Occipital lobe (tissue), 2 donors: ENCODE data around the gene SIK3. TPM values are rescaled to one million over a fixed set of nuclear protein-coding genes. Genes with fewer than 3 reads are reported as not detected.

Experiments used
- DNase-seq: peaks from one replicate; lab custom pipeline; 2025; lab: John Stamatoyannopoulos, UW
- total RNA-seq: library from RNA; depleted of rRNA; stranded (reverse); fragments of >200 nt; gene quantifications from one replicate; pipeline ENCODE4 v1.2.3, GENCODE V29; 2014

Gene SIK3
- total RNA-seq, 1 donor from 2014 or later, result 29.9 TPM

DNA sequence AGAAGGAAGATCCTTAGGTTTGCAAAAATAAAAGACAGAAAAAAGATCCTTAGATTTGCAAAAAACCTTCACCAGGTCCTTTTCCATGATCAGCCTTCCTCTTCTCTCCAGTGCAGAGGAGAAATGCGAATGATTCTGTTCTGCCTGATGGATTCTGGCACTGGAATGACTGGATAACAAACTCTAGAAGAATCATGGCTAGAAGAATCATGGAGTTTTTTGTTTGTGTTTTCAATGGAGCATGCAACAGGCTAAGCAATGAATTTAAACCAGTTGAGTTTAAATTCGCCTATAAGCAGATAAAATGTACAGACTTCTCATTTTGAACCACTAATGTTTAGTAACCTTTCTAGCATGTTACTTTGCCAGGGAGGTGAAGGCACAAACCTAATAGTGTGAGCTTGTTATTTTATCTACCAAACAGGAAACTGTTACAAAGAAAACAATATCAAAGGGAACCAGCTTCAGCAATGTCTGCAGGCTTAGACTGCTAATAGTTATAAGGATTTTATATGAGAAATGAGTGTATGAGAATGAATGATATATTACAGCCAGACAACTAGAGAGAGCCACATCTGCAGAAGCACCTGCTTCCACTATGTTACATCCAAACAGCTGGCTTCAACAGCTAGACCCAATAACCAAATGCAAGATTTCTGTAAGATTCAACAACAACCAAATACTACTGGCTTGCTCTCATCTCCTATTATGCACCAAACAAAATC lies 196.1 kb downstream of the SIK3 start:
- DNase-seq, result no peak

DNA sequence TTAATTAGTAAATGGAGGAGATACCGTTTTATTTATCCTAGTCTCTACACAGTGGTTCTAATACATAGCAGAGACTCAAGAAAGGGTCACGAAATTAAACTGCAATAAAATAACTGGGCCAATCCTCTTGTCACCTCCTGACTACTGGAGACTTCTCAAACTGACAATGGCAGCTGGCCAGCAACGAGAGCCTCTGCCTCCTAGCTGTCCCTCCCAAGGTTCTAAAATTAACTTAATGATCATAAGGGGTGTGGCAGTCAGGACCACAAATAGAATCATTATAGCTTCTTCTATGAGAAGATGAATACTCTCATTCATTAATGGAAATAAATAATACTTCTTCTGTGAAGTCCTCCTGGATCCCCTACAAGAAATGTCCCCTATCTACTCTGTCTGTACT lies 197.0 kb downstream of the SIK3 start:
- no peak for DNase-seq

DNA sequence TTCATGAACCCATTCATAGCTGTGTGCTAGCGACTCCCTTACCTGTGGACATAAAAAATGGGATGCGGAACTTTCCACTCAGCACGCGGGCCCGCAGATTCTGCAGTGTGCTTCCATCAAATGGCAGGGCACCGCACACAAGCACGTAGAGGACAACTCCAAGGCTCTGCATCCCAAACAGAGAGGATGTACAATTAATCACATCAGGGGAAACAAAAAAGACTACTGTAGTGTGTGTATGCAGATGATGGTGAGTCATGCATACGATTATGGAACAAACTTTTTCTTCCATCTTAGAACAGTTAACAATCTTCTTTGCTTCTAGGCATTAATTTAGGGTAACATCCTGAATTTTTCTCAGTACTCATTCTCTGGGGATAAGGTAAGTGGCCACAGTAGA lies 202.0 kb downstream of the SIK3 start:
- no peak for DNase-seq

DNA sequence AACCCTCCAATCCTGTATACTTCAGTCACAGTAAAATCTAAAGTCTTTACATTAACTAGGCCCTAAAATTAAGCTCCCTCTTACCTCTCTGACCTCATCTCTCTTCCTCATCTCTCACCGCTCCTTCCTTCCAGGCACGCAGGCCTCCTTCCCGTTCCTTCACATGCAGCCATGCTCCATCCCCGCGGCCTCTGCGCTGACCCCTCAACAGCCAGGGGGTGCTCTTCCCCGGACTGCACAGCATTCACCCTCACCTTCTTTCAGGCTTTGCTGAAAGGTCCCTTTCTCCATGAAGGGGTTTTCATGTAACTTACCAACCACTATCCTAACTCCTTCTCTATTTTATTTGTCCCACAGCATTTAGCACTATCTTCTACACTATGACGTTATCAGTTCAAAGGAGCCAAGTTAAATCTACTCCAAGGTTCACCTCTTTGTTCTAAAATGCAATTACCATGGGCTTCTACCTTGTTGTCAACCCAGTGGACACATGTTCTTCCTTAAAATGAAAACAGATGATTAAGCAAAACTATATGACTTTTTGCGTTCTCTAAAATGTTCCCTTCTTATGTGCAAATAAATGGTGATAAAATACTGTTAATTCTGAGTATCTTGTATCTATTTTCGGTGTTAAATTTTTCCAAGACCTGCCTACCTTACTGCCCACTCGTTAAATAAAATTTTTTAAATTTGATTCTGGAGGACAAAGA lies 203.0 kb downstream of the SIK3 start:
- no peak for DNase-seq

DNA sequence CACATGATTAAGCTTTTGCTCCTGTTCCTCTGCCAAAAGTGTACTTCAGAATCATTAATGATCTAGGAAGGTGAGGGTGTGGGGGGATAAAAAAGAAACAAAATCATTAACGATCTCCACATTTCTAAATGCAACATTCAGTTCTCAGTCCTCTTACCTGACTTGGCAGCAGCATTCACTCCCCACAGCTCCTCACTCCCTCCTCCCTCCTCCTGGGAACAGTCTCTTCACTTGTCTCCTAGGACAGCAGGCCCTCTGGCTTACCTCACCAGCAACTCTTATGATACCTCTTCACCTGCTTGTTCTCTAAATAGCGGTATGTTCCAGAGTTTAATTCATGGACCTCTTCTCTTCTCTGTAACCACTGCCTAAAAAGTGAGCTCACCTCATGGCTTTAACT lies 204.3 kb downstream of the SIK3 start:
- DNase-seq, result no peak

DNA sequence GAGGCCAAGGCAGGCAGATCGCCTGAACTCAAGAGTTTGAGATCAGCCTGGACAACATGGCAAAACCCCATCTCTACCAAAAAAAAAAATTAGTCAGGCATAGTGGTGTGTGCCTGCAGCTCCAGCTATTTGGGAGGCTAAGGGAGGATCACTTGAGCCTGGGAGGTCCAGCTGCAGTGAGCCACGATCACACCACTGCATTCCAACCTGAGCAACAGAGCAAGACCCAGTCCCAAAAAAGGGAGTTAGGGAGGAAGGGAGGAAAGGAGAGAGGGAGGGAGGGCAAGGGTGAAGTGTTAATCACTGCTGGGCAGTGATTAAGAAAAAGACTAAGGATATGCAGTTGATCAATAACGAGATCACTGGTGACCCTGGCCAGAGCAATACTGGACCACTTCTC lies 204.8 kb downstream of the SIK3 start:
- DNase-seq, result no peak

DNA sequence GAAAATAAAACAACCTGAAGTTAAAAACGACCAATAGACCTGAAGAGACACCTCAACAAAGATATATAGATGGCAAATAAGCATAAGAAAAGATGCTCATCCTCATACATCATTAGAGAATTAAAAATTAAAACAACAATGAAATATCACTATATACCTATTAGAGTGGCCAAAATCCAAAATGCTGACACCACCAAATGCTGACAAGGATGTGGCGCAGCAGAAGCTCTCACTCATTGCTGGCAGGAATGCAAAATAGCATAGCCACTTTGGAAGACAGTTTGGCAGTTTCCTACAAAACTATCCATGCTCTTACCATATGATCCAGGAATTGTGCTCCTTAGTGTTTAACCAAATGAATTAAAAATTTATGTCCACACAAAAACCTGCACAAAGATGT lies 205.9 kb downstream of the SIK3 start:
- DNase-seq, result no peak

DNA sequence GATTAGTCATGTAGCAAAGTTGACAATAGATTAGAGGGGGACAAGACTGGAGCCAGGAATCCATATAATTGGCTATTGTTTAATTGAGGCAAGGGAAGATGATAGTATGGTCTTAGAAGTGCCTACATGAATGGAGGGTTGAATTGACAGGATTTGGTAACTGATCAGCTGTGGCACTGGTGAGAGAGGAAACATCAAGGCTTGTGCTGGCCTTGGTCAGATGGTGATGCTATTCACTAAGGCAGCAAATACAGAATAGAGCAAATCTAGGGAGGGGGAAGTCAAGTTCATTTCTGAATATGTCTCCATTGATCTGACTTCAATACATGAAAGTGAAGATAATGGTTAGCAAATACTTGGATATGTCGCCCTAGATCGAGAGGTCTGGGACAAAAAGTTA lies 206.5 kb downstream of the SIK3 start:
- DNase-seq, result no peak

DNA sequence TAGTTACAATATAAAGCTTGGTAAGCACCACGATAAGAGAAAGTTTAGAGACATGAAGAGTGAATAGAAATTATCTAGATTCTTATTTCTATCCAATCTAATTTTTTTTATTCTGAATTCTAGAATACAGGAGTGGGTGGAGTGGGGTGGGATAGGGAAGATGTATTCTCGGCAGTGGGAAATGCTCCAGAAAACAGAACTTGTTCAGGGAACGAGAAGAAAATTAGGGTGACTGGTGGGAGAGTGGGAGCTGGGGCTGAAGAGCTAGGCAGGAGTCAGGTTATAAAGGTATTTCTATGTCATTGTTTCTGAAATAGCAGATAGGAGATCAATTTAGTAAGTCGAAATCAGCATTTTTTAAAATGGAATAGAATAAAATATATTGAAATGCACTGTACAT lies 207.6 kb downstream of the SIK3 start:
- no peak for DNase-seq

DNA sequence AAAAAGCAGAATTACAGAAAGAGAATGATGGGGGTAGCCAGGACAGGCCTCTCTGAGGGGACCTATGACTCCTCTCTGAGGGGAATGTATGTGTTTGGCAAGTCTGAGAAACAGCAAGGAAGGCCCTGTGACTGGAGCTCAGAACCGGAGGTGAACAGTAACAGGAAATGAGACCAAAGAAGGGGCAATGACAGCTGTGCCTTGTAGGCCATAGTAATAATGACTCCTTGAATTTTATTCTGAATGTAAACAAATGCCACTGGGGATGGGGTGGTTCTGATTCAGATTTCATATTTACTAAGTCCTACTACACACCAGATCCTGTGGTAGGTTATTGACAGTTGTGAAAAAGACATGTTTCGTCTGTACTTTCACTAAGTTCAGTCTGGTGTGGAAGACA lies 208.0 kb downstream of the SIK3 start:
- no peak for DNase-seq

DNA sequence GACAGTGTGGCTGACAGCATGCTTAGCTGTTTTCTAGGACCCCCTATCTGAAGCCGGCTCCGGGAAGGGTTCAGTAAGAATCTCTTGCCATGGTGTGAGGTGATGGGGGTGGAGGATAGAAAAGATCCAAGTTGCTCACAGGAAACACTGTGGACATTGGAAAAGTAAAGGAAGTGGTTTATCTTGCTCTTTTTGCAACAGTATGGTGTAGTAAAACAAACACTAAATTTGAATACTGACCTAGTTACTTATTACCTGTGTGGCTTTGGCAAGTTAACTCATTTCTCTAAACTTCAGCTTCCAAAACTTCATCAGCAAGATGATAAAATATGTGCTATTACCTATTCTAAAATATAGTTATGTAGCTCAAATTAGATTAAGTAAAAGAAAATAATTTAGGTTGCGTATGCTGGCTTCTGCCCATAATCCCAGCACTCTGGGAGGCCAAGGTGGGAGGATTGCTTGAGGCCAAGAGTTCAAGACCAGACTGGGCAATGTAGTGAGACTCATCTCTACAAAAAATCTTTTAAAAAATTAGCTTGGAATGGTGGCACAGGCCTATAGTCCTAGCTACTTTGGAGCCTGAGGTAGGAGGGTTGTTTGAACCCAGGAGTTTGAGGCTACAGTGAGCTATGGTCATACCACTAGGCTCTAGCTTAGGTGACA lies 209.2 kb downstream of the SIK3 start:
- no peak for DNase-seq

DNA sequence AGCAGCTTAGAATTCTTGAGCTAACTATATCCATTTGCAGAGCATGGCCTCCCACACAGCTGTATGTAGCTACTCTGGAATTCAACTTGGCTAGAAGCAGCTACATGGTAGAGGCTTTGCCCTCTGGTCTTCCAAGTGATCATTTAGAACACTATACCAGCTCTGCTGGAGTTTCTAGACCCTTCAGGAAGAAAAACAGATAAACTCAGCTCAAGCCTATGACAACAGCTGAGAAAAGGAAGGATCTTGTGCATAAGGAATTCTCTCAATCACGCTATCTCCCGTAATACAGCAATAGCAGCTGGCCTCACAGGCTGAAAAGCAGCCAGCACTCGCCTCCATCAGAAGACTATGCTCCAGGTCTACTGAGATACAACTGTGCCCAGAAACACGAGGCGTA lies 210.2 kb downstream of the SIK3 start:
- DNase-seq, result no peak

DNA sequence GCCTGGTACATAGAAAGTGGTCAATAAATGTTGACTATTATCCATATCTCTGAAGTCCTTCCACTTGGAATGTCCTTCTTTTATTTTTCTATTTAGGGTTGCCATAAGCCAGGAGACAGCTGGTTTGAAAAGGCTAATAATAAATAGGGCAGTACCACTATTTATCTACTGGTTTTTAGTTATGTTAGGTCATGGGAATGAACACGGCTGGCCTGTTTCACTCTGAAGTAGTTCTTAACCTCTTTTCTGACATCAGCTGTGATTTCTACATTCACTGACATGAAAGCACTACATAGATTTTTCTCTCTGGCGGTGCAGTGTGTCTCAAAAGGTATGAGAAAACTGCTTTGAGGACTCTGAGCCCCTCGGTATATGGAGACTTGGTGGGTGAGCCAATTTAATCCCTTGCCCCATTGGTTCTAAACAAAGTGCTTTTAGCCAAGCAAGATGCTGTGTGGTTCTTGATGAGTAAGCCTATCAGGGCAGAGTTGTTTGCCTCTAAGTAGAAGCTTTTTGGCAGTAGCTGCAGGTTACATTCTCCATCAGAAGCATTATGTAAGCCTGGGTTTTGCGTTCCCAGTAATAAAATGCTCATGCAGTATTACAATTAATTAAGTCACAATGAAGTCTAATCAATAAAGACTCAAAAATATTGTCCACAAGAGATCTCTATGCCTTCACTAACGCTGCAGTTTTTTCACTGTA lies 212.1 kb downstream of the SIK3 start:
- no peak for DNase-seq

DNA sequence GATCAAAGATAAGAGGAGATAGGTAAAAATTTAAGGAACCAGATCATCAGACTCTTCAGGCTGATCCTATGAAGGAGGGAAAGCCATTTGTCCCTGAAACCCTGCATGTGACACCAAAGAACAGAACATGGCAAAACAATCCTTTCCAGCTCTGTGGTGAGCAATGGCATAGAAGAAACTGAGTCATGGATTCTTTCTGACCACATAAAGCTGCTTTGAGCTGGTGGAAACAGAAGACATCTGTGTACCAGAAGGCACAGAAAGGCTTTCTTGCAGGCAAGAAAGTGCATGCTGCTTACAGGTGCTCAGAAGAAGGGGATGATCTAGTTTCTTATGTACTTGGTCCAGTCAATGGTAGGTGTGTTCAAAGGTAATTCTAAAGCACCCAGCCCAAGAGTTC lies 215.8 kb downstream of the SIK3 start:
- DNase-seq, result no peak

DNA sequence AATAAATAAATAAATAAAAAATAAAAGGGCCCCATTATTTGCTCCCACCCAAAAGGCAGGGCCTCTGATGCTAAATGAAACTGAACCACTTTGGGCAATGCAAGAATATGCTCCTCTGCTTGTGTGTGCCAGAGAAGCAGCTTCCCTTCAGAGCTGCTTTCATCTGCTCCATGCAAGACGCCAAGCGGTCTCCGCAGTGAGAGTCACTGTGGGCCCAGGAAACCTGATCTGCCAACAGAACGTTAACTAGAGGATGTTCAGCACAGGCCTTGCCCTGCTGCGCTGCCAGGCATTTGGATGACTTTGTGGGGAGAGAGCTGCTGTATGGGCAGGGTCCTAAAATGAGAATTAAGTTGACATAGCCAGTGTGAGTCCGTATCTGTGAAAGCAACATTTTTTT lies 217.1 kb downstream of the SIK3 start:
- peak; percentile 33 for DNase-seq

DNA sequence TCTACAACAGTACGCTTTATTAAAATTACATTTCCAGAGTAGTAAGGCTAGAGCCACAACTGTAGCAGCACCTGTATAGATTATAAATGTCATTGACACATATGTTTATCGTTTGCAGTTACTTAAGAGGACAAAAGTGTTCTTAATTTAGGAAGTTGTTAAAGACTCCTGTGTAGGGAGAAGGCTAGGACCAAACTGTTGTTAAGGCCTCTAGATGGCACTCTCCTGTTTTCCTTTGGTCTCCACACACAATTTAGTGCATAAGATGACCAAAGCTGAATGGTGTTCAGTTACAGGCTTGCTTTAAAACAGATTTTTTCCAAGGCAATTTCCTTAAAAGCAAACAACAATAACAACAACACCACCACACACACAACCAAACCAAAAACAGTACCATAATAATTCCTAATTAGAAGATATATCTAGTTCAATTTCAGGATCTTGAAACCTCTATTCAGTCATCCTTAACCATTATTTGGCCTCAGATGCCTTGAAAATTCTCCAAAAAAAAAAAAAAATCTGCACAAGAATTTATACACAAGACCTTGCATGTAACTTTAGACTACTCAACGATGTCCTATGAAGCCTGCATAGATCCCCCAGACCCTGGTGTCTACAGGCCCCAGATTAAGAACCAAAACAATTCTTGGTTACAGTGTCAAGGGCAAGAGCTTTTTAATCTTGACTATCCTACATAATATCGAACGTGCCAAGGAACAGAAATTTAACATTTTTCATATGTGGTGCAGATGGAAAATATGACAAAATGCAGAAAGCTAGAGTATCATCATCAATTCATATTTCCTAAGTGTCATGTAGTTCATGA lies 218.2 kb downstream of the SIK3 start:
- no peak for DNase-seq

DNA sequence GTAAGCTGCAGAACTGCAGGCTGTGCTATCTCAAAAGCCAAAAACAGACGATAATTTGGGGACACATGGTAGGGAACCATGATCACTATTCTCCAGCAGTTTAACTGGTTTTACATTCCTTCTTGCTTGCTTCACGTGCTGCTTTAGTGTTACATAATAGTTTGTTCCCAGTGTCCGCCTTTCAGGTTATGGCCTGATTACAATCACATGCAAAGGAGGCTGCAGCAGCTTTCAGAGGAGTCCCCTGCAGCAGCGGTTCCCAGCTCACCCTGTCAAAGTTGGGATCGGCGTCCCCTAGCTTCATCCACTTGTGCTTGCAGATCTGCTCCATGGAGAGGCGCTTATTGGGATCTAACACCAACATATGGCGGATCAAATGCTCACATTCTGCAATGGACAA lies 221.6 kb downstream of the SIK3 start:
- no peak for DNase-seq

DNA sequence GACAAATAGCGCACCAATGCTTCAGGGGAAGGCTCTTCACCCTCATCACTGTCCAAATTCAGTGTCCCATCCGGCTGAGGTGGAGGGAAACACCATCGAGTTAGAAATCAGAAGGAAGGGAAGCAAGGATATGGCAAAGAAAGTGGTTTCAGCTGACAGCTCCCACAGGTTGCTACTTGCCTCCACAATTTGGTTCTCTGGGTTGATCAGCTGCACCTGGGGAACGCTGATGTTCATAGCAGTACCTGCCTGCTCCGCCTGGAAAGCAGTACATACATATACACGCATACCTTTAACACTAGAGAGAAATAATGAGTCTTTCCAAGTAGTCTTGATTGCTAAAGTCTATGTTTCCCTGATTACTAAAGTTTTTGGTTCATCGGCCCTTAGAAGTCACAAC lies 223.0 kb downstream of the SIK3 start:
- DNase-seq, result no peak

DNA sequence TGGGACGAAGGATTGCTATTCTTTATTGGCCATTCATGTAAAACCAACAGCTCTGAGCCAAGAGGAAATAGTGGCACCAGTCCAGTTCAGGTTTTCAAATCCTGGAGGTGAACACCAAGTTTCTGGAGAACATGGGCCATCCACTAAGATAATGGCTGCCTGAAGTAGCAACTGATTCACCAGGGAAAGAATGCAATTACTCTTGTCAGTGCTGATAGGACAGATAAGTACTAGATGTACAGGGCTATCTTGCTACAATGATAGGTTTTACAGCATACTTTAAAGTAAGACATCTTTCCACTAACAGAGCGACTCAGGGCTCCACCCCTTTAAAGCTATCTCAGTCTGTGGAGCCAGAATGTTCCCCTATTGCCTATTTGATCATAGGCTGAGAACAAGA lies 224.0 kb downstream of the SIK3 start:
- no peak for DNase-seq

DNA sequence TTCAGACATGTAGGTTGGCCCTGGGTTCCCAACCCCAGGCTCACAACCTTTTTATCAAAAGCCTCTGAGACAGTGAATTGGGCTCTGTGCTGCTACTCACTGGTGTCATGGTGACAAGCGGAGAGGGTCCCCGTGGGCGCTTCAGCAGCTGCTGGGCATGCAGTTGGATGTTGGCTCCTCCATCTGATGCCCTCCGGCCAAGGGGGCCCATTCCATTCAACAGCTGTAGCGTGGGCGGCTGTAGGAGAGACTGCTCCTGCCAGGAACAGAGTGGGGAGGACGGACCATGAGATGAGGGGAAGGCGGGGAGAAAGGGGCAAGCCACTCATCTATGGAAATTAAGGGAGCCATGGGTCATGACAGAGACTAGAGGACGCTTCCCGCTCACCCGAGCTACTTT lies 224.8 kb downstream of the SIK3 start:
- DNase-seq, result no peak

DNA sequence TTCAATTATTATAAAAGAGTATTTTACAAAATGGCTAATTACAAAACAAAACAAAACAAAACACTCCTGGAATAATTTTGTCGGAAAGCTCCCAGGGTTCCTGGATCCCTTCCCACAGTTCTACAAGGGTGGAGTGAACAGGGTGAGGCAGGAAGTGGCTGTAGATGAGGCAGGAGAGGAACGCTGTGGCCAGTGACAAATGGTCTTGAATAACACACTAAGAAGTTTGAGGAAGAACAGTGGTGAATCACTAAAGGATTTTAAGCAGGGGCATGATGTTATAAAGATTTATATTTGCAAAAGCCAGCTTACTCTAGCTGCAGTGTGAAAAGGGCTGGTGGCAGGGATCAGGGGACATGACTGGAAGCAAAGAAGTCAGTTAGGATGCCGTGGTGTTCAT lies 227.0 kb downstream of the SIK3 start:
- no peak for DNase-seq
